Measurements from ENCODE around the gene IP6K1.

DNA sequence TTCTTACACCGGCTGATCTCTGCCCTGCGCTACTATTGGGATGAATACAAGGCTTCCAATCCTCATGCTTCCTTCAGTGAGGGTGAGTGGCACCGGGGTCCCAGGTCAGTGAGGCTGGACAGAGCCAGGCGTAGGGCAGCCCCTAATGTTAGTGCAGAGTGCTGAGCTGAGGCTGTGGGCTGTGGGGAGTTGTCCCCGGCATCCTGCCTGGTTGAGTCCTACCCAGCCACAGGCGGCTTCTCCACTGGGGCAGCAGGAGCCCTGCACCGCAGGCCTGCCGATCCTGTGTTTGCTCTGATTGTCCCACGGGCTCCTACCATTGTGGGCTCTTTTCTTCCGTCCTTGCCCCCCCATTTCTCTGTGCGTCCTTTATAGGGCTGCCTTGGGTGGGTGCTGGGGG is 83.7 kb downstream of the IP6K1 start:
- TF ChIP-seq CTCF (IDR thresholded peaks at IDR 0.05) (no peak), POLR2A (IDR thresholded peaks at IDR 0.05) (no peak)
